Smooth muscle cell of the umbilical artery (primary cell): ENCODE measurements around the gene USP17L26. TPM values are rescaled to one million over a fixed set of nuclear protein-coding genes. Genes with fewer than 3 reads are reported as not detected.

ENCODE experiments used
- total RNA-seq: library from RNA; depleted of rRNA; stranded (reverse); fragments of >200 nt; gene quantifications from 2 replicates; pipeline ENCODE4 v1.2.3, GENCODE V29; 2014

The USP17L26 gene
- not detected in 2 replicates for total RNA-seq

DNA sequence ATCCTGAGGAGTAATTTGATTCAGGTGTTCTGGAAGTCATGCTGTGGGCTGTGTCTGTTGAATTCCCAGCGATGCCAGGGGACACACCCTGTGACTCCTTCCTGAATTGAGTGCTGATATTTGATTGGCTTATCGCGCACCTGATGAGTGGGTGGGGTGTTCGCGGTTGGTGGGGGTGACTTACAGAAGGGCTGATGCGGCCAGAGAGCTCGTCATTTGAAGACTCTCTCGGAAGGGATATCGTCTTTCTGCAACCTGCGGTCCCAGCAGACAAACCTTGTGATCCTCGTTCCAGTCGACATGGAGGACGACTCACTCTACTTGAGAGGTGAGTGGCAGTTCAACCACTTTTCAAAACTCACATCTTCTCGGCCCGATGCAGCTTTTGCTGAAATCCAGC lies at the start of gene USP17L26:
USP17L26 (plus strand) TSS at position 301 of the 400 bp plus-strand sequence; CDS start at position 301, 0 bp downstream.

GRCh38 chr4:9324865-9325264 lies 9.6 kb upstream of the USP17L26 start, which contains the start of gene USP17L24:
TSS of gene USP17L24 (plus strand) at chr4:9325165. CDS start at chr4:9325165, 0 bp downstream.

DNA sequence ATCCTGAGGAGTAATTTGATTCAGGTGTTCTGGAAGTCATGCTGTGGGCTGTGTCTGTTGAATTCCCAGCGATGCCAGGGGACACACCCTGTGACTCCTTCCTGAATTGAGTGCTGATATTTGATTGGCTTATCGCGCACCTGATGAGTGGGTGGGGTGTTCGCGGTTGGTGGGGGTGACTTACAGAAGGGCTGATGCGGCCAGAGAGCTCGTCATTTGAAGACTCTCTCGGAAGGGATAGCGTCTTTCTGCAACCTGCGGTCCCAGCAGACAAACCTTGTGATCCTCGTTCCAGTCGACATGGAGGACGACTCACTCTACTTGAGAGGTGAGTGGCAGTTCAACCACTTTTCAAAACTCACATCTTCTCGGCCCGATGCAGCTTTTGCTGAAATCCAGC lies 4.8 kb upstream of the USP17L26 start, which contains the start of gene USP17L25:
USP17L25 (plus strand) TSS at position 301 of the 400 bp plus-strand sequence; CDS start at position 301, 0 bp downstream.

DNA sequence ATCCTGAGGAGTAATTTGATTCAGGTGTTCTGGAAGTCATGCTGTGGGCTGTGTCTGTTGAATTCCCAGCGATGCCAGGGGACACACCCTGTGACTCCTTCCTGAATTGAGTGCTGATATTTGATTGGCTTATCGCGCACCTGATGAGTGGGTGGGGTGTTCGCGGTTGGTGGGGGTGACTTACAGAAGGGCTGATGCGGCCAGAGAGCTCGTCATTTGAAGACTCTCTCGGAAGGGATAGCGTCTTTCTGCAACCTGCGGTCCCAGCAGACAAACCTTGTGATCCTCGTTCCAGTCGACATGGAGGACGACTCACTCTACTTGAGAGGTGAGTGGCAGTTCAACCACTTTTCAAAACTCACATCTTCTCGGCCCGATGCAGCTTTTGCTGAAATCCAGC lies 4.6 kb downstream of the USP17L26 start, which contains the start of gene USP17L5:
USP17L5 (plus strand) TSS at position 301 of the 400 bp plus-strand sequence; CDS start at position 301, 0 bp downstream.

DNA sequence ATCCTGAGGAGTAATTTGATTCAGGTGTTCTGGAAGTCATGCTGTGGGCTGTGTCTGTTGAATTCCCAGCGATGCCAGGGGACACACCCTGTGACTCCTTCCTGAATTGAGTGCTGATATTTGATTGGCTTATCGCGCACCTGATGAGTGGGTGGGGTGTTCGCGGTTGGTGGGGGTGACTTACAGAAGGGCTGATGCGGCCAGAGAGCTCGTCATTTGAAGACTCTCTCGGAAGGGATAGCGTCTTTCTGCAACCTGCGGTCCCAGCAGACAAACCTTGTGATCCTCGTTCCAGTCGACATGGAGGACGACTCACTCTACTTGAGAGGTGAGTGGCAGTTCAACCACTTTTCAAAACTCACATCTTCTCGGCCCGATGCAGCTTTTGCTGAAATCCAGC lies 9.4 kb downstream of the USP17L26 start, which contains the start of gene USP17L27:
USP17L27 (plus strand) TSS at position 301 of the 400 bp plus-strand sequence; CDS start at position 301, 0 bp downstream.

GRCh38 chr4:9348593-9348992 lies 14.1 kb downstream of the USP17L26 start, which contains the start of gene USP17L28:
TSS of gene USP17L28 (plus strand) at chr4:9348893. CDS start at chr4:9348893, 0 bp downstream.

GRCh38 chr4:9353338-9353737 lies 18.9 kb downstream of the USP17L26 start, which contains the start of gene USP17L29:
TSS of gene USP17L29 (plus strand) at chr4:9353638. CDS start at chr4:9353638, 0 bp downstream.

DNA sequence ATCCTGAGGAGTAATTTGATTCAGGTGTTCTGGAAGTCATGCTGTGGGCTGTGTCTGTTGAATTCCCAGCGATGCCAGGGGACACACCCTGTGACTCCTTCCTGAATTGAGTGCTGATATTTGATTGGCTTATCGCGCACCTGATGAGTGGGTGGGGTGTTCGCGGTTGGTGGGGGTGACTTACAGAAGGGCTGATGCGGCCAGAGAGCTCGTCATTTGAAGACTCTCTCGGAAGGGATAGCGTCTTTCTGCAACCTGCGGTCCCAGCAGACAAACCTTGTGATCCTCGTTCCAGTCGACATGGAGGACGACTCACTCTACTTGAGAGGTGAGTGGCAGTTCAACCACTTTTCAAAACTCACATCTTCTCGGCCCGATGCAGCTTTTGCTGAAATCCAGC lies 28.4 kb downstream of the USP17L26 start, which contains the start of gene USP17L30:
USP17L30 (plus strand) TSS at position 301 of the 400 bp plus-strand sequence; CDS start at position 301, 0 bp downstream.

Other genes with a start within 250 kb of the USP17L26 start
- gene FAM90A26, start 164.2 kb upstream of the USP17L26 start, total RNA-seq, result not detected in 2 replicates
- gene USP17L10, start 124.0 kb upstream of the USP17L26 start, total RNA-seq, result not detected in 2 replicates
- gene USP17L11, start 119.3 kb upstream of the USP17L26 start, total RNA-seq, result not detected in 2 replicates
- not detected in 2 replicates for gene USP17L12, start 114.5 kb upstream of the USP17L26 start, total RNA-seq
- gene USP17L13, start 109.8 kb upstream of the USP17L26 start, total RNA-seq, result not detected in 2 replicates
- not detected in 2 replicates for gene USP17L15, start 100.3 kb upstream of the USP17L26 start, total RNA-seq
- not detected in 2 replicates for gene USP17L17, start 90.8 kb upstream of the USP17L26 start, total RNA-seq
- not detected in 2 replicates for gene USP17L18, start 86.0 kb upstream of the USP17L26 start, total RNA-seq
- not detected in 2 replicates for gene USP17L19, start 81.3 kb upstream of the USP17L26 start, total RNA-seq
- not detected in 2 replicates for gene USP17L20, start 76.5 kb upstream of the USP17L26 start, total RNA-seq
- not detected in 2 replicates for gene USP17L21, start 71.8 kb upstream of the USP17L26 start, total RNA-seq
- gene USP17L22, start 67.0 kb upstream of the USP17L26 start, total RNA-seq, result not detected in 2 replicates
- not detected in 2 replicates for gene USP17L24, start 9.5 kb upstream of the USP17L26 start, total RNA-seq
- not detected in 2 replicates for gene USP17L25, start 4.7 kb upstream of the USP17L26 start, total RNA-seq
- not detected in 2 replicates for gene USP17L5, start 4.7 kb downstream of the USP17L26 start, total RNA-seq
- gene USP17L27, start 9.5 kb downstream of the USP17L26 start, total RNA-seq, result not detected in 2 replicates
- not detected in 2 replicates for gene USP17L28, start 14.2 kb downstream of the USP17L26 start, total RNA-seq
- gene USP17L29, start 19.0 kb downstream of the USP17L26 start, total RNA-seq, result not detected in 2 replicates
- gene USP17L30, start 28.5 kb downstream of the USP17L26 start, total RNA-seq, result not detected in 2 replicates
- not detected in 2 replicates for gene DEFB131A, start 109.8 kb downstream of the USP17L26 start, total RNA-seq